IPS DF 19.7 (cell line): ENCODE data around the gene WARS2.

Experiments
- DNase-seq: peaks from one replicate; pipeline ENCODE4 v3.0.0-alpha.2; 2013; ENCODE audit warnings: low read depth, low spot score

The WARS2 gene

DNA sequence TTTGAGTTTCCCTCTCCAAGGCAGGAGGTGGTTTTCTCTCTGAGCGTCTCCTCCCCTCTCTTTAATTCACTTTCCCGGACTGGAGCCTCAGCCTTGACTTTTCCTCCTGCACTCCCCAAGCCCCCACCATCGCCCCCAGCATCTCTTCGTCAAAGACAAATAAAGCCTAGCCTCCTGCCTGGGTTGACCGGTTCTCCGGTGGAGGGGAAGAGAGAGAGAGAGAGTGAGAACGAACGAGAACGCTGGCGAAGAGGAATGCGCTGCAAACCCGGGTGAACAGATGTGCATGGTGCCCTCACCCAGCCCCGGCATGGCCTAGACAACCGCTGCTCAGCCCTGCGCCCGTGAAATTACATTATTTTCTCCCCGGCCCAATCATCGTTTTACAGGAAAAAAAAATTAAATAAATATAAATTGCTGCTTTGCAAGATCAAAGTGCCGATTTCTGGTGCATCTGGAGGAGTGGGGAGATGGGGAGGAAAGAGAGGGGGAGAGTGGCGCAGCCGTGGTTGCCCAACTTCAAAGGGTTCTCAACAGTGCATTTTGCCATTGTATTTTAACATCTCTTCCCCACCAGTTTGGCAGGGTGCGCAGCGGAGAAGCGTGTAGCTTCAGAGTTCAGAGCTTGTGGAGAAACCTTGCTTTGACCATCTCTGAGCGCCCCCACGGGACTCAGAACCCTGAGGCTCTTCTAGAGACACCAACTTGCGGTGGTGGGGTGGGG is 140.9 kb downstream of the WARS2 start:
- DNase-seq = no peak

DNA sequence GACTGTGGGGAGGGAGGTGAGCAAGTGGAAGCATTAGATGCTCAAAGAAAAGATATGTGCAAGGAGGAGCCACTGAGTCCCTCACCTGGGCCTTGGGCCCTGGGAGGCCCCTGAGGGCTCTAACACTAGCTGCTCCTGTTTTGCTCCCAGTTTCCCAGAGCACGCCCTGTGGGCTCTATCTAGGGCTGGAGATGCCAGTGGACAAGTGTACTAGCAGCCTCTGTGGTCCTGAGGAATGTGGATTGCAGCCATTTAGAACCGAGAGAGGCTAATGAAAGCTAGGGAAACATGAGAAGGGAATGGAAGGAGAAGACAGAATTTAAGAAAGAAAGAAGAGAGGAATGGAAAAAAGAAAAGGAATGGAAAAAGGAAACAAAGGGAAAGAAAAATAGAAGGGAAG is 142.3 kb downstream of the WARS2 start:
- DNase-seq = no peak

DNA sequence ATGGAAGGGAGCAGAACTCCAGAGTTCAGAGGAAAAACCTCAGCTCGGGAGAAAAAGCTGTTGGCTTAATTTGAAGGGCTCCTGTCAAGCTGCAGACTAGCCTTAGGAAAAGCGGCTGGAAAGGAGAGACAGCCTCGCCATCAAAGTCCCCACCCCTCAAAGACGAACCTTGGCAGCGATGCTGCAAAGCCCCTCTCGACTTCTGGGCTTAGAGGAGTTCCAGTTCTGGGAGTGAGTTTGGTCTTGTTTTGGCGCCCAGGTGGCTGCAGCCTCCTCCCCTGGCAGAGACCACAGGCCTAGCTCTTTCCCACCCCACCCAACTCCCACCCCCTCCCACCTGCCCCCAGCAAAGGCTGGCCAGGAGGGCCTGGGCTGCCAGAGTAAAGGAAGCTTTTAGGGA is 143.2 kb downstream of the WARS2 start:
- no peak for DNase-seq

DNA sequence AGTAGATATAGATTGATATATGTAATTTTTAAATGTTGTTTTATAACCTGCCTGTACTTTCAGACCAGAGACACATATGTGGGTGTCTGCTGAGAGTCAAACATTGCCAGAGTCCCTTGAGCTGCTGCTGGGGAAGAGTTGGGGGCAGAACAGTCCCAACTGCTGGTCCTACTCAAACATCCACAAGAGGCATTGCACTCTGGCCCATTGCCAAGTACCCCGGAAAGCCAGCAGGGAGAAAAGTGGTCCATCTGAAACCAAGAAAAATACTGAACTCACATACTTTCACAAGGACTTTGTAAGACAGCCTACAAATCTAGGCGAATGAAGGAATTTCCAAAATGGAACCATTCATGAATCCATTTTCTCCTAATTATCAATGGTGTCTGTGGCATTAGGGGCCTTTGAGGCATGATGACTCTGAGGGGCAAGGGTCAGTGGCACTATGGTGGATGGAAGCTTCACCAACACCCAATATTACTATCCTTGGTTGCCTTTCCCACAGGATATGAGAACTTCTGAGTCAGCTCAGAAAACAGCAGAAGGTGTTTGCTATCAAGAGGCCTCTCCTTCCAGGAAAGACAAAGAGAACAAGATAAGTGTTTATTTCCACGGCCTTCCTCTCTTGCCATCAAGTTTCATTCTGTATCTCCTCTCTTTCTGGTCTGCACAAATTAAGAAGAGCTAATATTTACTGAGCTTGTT is 145.0 kb downstream of the WARS2 start:
- DNase-seq = no peak

DNA sequence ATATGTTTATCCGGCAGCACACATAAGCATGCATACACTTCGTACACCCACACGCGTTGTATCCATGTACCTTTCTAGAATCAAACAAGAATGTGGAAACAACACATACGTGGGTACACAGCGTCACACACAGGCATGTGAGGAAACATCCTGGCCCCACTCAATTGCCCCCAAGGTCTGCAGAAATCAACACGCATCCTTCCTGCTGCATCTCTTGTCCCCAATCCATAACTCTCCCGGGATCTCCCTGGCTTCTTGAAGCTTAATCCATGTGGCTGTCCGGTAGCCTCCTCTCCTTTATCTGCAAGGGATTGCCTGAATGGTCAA is 146.8 kb downstream of the WARS2 start:
- no peak for DNase-seq

DNA sequence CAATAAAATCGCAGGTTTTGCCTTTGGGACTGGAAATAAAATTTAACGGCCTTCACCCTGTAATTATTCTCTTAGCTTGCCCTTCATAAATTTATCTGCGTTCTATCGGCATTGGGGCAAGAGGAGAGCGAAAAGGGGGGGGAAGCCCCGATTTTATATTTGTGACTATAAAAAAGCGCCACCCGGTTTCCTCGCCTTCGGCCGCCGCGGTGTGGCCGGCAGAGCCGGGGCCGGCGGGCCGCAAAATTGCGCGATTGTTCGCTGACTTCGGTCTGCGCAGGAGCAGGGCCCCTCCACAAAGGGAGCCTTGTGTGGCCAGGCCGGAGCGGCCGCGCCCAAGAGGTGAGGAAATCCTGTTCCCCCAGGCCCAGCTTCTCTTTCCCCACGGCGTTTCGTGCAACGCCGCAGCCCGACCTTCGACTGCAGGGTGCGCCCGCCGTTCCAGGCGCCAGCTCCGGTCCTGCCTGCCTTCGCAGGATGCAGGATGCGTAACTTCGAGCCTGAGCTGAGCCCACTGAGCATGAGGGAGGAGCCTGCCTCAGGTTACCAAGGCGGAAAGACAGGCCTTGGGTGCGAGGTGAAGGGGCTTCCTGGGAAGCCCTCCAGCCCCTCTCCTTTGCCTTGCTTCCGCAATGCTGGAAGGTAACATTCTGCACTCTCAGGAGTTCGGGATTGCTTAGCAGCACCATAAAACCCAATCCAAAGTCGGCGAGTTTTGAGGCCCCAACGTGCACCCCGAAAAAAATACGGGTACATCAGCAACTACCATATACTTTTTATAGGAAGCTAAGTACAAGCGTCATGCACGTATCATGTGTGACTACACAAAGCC is 147.4 kb downstream of the WARS2 start:
- no peak for DNase-seq

DNA sequence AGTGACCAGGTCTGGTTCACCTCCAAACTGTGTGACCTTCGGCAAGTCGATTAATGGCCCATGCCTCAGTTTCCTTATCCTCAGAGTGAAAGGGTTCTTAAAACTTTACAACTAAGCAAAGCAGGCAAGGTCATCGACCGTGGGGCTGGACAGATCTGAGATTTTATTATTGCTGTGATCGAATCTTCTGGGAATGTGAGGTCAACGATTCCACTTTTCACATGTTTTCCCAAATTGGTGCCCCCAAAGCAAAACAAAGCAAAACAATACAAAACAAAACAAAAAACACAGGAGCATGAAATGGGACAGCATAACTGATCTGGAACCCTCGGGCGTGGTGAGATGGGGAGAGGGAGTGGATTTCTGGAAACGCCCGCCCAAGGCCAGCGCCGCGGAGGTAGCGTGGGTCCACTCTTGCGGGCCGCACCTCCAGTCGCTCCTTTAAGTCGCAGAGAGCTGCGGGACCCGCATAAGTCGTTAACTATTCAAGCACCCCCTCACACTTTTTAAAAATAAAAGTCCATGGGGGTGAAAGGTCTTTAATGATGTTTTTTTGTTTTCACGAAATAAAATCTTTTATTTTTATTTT is 148.1 kb downstream of the WARS2 start:
- no peak for DNase-seq

DNA sequence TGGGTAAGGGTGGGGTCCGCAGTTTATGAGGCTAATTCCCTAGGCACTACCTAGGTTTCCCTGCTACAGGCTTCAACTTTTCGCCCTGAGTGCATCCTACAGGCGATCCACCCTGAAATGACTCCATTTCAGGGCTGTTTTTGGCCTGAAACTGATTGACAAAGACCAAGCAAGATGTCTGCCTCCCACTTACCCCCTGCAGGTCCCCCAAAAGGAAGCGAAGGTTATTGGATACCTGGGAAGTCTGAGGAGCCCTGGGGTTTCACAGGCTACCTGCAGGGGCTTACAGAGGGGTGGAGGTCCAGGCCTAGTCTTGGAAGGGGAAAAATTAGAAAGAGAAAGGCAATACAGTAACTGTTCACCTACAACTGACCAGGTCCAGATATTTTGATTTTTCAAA is 149.0 kb downstream of the WARS2 start:
- DNase-seq = no peak

DNA sequence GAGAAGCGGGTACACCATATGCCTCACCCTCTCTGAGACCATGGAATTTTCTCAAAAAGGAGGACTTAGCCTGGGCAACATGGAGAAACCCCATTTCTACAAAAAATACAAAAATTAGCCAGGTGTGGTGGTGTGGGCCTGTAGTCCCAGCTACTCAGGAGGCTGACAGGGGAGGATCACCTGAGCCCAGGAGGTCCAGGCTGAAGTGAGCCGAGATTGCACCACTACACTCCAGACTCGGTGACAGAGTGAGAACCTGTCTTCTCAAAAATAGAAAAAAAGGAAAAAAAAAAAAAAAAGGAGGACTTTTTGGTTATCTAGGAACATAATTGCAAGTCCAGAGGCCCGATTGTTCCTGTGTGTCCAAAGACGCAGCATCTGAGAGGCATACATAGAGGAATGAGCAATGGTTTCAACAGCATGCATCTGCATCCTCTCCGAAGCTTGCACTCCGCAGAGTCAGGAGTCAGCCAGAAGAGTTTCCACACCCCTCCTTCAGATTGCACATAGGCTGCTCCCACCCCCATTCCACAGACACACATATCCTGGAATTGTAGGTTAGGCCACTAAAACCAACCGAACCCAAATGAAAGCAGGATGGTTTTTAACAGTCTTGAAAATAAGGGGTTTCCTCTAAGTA is 149.8 kb downstream of the WARS2 start:
- no peak for DNase-seq

DNA sequence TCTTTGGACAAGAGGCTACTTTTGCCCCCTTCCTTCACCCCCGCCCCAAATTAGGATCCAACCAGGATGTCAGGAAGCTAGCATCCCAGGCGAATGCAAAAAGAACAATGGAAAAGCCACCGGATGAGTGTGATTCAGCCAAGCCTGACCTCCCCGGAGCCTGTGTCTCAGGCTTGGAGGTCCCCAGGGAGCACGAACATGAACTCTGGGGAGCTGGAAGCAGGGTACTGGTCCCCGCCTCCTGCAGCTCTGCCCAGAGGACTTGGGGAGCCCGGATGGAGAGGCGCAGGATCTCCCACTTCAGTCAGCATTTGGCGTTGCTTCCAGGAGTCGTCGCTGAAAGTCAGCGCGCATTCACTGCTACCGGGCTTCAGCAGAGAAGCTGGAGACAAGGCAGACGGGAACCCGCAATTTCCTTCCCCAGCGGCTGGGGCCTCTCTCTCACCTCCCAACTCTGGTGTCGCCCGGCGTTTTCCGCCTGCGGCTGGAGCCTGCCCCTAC is 150.5 kb downstream of the WARS2 start:
- DNase-seq = peak; percentile 75

DNA sequence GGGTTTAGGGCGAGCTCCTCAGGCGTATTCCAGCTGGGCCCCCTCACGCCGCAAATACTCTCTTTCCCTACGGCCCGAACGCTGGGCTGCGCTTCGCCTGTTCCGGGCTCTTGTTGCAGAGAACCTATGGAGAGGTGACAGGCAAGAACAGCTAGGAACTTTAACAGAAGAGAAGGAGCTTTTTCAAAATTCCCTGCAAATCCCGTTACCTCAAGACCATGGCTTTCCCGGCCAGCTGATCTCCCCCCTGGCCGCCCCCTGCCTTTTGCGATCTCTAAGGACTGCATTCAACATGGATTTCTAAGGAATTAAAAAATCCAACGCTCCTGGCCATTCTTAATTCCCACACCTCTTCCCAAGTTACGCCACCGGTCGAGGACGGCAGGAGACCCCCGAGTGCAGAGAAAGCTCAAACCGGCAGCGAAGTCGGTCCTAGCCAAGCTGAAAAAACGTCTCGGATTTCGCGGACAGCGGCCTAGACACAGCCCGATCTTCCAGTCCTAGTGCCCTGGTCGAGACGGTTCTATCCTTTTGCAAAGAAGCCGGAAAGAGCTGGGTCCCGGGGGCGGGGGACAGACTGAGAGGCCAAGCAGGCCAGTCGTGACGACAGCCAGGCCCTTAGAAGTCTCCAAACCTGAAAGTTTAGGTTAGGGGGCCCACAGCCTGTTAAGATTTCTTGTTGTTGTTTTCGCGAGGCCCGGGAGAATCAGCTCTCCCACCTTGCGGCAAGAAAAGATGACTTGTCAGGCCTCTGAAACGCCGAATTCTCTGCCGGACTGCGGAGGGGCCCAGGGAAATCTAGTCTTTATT is 151.2 kb downstream of the WARS2 start:
- DNase-seq = no peak

DNA sequence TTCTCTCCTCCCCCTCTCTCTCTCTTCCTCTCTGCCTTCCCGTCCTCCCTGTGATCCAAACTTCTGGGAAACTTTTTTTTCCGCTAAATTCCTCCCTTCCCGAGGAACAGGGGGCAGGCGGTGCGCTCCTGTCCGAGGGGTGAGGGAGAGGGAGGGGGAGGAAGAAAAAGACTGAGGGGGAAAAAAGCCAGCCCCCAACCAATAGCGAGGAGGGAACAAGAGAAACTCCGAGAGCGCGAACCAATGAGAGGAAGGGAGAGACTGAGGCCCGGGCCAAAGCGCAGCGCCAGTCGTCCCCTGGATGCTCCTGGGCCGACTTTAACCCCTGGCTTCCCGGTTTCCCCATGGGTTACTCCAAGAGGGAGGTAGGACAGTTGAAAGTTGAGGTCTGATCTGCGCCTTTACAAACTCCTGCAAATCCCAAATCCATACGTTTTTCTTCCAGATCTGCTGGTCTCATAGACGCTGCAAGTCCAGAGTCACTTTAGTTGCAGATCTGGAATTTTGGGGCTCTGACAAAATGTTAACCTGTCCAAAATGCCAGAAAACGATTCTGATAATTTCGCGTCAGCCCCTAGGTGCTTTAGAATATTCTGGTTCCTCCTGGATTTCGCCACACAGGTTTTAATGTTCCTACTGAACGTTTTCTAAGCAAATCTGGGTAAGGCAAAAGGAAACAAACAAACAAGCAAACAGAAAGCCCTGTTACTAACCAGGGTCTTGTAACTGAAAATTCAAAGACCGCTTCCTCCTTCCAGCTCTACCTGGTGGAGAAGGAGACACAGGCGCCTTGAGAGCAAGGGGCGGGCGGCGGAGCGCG is 152.1 kb downstream of the WARS2 start, which contains the start of gene TBX15:
Gene TBX15 (minus strand): TSS at position 158 of the 820 bp plus-strand sequence. CDS start 548 bp downstream, outside the sequence.
- DNase-seq = no peak

DNA sequence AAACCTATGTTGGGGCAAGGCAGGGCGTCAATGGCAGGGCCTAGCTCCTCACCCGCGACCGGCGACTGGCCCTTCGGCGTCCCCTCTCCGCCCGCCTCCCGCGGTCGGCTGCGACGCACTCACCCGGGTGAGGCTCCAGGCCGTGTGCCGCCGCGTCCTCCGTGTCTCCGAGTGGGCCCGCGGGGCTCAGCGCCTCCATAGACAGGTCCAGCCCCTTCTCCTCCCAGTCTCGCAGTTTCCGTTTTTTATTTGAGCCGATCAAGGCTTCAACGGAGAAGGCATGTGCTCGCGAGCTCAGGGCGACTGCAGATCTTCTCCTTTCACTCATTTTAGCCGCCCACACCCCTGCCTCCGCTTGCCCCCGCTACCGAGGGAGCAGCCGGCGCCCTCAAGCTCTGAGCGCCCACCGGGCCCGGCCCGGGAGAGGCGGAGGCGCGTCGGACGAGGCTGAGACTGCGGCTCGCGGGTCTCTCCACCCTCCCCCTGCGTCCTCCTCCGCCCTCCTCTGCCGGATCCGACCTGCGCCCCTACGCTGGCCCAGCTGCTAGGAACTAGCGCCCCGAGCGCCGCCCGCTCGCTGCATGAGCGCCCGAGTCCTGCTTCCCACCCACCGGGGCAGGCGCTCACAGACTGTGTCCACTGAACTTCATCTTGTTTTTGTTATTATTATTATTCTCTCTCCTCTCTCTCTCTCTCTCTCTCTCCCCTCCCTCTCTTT is 152.8 kb downstream of the WARS2 start:
- DNase-seq = no peak

DNA sequence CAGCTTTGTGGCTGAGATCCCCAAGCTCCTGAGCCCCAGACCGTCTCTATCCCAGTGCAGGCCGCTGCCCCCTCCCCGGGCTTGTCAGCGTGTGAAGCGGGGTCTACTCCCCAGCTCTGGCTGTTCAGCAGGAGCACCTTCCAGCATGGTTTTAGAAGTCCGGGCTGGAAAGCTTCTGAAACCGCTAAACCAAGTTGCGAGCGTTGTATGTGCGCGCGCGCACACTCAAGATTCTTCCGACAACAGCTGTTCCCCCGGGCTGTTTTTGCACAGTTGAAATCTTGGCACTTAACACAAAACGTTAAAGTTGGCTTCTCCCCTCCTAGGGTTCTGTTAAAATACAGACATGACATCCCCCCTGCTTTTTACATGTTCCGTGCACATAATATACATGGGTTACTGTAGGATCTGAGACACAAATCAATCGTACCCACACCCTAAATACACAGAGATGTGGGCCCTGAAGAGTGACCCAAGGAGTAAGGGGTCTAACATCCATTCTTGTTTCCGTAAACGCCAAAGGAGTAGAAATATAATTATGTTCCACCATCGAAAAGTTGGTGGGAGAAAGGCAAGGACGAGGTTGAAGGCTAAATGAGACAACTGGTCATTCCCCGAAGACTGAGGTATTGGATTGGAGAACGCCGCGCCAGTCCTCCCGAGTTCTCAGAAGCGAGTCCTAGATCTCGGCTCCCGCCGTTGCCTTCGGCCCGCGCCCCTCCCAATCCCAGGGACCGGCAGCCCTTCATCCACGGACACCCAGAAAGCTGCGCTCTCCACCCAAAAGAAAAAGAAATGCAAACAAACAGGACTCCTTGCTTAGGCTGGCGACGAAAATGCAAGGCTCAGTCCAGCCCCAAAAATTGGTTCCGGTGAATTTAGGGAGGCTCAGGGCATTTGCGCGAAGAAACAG is 153.6 kb downstream of the WARS2 start:
- DNase-seq = no peak

DNA sequence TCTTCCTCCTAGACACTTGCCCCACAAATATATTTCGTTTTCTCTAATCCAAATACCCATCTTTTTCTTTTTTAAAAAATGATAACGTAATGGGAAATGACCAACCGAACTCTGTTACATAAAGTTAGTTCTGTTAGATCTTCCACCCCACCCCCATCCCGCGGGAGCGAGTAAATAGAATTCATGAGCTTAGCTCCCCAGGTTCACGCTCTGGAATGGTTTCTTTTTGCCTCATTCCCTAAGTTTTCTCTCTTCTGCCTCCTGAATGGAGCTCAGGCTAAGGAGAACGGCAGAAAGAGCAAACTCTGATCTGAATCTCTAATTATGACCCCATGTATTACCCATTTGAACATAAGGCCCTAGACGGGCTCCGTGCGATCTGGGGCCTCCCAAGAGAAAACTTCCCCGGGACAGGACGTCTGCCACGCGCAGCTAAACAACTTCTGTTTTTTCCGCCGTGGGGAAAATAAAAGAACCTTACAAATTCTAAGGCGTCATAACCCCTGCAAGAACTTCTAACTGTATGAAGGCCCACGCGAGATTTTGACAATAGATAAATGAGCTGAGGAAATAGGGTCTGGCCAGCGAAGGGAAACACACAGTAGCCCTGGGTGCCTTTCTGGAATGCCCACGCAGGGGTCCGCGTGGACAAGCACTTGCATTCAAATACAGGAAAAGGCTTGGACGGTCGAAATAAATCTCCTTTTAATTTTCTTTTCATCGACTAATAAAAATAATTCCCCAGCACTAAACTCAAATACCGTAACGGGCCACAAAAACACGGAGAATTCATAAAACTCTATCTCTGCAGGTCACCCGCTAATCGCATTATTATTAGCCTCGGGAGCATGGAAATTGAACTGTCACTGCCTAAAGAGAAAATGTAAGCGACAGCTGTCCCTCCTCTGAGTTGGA is 154.6 kb downstream of the WARS2 start:
- no peak for DNase-seq

DNA sequence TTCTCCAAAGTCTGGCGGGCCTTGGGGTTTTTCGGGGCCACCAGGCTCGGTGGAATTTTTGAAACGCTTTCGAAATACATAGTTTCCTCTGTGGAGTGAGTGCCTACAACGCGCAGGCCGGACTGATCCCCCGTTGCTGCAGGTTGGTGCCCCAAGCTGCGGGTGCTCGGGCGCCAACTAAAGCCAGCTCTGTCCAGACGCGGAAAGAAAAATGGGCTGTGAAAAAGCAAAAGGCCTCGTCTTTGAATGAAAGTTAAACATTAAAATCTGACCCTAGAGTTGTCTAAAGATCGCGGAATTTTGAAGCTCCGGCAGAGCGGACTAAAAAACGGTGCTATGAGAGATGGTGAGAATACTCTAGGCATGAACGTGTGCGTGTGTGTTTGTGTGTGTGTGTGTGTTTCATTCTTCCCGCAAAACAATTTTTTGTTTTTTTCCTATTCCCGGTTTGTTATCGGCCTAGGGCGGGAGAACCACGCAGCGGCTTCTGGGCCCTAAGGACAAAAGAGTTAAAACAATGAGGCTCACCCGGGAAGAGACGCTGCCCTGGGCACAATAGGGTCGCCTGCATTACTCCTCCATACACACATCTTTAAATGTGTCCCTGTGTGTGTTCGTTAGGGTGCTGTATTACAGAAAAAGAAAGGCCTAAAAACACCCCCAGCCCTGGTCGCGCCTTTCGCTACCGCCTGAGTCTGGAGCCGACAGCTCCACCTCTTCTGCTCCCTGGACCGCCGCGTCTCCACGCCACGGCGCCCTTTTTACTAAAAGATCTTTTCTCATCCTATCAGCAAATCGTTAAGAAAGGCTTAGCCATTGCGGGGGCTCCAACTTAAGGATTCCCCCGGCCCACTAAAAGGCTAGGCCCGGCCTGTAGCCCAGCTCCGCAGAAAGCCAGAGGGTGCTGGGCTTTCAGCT is 155.5 kb downstream of the WARS2 start:
- DNase-seq = no peak
